Measurements from ENCODE around the gene NPTX2.

Gene NPTX2

DNA sequence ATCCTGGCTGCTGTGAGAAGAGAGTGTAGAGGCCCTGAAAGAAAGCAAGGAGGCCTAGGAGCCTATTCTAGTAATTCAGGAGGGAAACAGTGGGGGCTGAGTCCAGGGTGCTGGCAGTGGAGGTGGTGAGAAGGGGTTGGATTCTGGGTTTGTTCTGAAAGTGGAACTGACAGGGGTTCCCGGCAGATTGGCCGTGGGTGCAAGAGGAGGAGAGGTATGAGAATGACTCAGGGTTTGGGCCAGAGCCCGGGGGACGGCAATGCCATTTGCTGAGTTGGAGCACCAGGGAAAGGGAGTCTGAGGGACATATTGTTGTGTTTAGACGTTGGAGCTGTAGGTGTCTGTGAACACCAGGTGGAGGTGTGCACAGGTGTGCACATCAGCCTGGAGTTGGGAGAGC lies 38.5 kb downstream of the NPTX2 start:
- DNase-seq = no peak

DNA sequence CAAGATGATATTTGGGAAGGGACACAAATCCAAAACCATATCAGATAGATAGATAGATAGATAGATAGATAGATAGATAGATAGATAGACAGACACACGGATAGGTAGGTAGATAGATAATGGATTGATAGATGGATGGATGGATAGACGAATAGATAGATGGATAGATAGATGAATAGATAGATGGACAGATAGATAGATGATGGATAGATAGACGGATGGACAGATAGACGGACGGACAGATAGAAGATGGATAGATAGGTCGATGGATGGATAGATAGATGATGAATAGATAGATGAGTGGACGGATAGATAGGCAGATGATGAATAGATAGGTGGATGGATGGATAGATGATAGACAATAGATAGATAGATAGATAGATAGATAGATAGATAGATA lies 39.8 kb downstream of the NPTX2 start:
- DNase-seq = no peak

DNA sequence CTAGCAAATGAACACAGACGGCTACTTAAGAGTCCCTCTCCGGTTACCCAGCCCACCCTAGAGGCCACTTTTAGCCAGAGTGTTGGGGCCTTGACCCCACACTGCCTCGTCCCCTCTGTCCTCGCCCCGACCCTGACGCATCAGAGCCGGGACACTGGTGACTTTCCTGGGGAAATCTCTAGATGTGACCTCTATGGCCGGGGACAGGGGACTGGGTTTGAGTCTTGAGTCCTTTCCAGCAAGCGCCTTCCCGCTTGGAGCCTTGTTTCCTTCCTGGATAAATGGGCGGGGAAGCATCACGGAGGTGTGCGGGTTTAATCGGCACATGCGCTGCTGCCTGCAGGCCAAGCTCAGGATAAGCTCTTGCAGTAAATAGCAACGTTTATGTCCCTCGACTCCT lies 40.7 kb downstream of the NPTX2 start:
- DNase-seq = no peak

DNA sequence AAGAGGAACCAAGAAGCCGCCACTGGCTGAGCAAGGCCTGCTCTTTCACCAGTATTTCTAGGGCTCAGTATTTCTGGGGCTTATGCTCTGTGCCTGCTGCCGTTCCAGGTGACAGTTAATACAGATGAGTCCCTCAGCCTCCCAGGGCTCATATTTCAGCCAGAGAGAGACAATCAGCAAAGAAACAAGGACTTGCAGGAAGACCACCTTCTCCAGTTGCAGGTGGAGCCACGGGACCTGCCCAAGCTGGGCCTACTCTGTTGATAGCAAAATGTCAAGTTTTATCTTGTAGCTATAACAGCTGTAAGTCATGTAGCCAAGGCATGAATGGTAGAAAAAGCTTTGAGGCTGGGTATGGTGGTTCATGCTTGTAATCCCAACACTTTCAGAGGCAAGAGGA lies 42.7 kb downstream of the NPTX2 start:
- DNase-seq = no peak

DNA sequence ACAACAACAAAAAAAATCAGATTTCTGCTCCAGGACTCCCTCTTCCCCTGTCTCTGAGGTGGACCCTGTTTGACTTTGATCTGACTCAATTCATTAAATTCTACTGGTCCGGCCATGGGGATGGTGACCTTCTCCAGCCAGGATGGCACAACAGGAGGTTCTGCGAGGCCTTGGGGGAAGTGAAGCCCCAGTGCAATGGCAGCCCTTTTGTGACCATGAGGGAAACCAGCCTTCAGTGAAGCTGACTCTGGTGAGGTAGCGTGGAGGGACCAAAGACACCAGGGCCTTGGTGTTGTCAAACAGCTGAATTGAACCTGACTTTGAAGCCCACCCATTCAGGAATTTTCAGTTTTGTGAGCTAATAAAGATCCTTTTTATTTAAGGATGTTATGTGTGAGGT lies 44.5 kb downstream of the NPTX2 start:
- no peak for DNase-seq

DNA sequence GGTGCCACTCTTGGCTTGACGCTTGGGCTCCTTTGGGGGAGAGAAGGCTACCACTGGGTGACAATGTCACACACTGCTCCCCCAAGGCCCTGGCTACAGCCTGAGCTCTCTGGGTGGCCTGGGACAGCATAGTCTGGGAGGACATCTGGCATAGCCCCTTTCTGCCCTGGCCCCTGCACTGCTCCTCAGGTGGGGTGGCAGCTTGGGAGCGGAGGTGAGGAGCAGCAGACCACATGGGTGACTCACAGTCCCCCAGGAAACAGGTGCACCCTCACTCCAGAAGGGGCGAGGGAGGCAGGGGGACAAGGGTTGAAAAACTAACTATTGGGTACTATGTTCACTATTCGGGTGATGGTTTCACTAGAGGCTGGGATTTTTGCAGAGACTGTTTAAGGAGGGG lies 45.2 kb downstream of the NPTX2 start:
- no peak for DNase-seq

DNA sequence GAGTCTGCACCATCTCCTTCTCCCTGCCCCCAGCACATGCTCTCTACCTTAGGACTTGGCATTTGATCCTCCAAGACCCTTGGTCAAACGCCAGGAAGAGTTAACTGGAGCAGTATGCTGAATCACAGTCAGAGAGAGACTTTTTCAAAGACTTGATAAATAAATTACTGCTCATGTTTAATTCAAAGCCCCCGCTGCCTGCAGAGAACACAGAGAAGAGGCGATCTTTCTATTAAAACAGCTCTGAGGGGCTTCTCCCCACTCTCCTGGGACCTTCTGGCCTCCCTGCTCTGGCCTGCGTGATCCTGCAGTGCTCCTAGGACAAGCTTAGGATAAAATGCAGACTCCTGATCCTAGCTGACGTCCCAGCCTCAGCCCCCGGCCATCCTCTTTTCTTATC lies 47.8 kb downstream of the NPTX2 start:
- DNase-seq = no peak

DNA sequence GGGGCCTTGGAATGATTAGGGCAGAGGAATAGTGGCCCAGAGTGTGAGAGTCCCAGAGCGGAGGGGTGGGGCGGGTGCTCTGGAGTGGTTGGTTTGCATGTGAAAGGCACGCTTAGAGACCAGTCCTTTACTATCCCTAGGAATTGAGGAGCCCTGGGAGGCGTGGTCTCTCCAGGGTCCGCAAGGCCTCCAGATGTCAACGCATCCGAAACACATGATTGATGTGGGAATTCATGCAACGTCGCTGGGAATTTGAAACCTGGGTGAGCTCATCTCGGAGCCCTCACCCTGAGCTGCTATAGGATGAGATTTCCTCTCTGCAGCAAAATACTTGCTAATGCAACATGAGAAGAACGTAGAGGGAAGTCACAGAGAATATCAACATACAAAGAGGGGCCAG lies 51.2 kb downstream of the NPTX2 start:
- DNase-seq = no peak

DNA sequence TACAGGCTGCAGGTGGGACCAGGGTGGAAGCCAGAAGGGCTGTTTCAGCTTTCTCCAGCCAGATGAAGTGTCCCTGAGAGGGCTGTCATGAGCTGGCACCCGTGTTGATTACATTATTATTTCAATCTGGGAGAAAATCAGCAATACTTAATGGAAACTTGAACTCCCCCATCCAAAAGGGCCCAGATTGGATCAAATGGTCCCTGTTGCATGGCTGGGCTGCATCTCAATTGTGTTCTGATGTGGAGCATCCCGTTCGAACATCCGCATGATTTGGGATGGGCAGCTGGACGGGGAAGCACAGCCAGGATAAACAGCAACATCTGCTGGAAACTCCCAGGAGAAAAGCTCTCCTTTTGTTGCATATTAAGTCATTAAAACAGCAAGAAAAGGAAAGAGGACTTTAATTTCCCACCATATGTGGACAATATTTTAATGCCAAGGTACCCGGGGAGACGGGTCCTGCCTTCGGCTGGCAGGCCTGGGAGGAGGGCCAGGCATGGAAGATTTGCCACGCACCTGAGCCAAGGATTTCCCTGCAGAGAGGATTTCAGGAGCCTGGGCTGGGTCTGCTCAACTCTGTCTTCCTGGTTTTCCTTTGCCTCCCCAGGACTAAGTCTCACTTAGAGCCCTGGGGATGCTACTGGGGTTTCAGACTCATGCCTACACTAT lies 52.4 kb downstream of the NPTX2 start:
- DNase-seq = no peak

DNA sequence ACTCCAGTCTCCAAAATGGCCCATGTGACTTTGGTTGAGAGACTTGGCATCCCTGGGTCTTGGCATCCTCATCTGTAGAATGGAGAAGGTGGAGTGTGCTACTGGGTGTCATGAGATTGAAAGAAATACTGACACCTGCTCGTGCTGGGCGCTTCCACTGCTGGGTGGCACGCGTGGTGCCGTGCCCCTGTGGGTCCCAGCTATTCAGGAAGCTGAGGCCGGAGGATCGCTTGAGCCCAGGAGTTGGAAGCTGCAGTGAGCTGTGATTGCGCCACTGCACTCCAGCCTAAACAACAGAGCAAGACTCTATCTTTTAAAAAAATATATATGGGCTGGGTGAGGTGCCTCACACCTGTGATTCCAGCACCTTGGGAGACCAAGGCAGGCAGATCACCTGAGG lies 53.1 kb downstream of the NPTX2 start:
- no peak for DNase-seq

DNA sequence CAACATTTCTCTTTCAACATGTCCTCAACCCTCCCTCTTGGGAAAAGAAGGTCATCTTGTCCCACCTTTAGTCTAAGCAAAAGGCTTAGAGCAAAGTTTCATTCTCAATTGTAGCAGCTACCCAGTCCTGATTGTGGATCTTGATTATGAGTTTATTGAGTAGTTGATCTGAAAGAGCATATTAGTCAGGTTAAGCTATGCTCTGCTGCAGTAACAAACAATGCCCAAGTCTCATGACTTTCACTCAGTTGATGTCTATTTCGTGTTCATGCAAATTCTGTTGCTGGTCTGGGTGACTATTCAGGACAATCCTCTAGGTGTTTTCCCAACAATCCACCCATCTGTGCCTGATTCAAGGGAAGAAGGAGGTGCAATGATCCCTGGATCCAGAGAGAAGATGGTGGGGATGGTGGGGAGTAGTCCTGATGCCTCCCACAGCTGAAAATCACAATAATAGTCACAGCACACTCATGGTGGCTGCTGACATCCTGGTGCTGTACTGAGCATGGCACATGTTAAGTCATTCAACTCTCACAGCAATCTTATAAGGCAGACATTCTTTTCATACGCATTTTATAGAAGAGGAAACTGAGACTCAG lies 54.7 kb downstream of the NPTX2 start:
- no peak for DNase-seq

DNA sequence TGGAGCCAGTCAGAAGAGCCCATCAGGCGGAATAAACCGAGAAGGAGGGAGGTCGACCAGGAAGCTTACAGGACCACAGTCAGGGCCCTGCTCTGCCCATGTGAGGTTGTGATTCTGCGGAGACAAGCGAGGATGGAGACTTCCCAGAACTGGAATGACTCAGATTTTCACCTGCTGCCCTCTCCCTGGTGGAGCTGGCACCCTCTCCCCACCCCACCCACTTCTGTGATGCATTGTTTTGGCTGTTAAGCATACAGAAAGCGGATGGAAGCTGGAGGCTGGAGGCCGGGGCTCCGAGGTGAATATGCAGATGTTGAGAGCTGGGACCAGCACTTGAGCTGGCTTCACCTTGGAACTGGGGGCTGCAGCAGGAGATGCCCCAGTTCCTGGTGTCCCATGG lies 57.4 kb downstream of the NPTX2 start:
- no peak for DNase-seq

DNA sequence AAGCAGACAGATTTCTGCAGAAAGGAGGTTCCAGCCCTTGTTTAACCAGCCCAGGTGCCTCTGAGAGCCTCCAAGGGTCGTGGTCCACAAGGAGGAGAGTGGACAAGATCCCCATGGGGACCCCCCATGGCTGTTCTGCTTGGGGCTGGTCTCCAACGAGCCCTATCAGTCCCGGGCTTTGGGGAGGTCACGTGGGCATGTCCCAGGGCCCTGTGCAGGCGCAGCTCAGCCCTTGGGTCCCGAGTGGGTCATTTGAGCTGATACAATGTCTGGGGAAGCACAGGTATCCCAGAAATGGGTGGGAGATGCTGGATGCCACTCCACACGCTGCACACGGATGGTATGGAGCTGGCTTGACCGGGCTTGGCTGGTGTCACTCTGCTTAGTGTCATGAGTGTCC lies 57.8 kb downstream of the NPTX2 start:
- no peak for DNase-seq

DNA sequence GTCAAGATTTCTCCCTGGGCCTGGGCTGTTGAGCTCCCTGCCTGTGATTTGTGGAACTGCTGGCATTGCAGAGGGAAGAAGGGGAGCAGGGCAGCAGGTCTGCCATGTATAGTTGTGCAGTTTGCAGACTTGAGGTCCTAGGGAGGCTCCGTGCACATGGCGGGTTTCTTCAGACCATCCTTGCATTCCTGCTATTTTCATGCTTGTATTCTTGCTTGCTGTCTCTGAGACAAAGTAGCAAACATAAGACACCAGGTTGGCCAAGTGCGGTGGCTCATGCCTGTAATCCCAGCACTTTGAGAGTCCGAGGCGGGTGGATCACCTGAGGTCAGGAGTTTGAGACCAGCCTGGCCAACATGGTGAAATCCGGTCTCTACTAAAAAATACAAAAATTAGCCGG lies 61.1 kb downstream of the NPTX2 start:
- no peak for DNase-seq
